Measurements from ENCODE around the gene DDHD1.

The DDHD1 gene

DNA sequence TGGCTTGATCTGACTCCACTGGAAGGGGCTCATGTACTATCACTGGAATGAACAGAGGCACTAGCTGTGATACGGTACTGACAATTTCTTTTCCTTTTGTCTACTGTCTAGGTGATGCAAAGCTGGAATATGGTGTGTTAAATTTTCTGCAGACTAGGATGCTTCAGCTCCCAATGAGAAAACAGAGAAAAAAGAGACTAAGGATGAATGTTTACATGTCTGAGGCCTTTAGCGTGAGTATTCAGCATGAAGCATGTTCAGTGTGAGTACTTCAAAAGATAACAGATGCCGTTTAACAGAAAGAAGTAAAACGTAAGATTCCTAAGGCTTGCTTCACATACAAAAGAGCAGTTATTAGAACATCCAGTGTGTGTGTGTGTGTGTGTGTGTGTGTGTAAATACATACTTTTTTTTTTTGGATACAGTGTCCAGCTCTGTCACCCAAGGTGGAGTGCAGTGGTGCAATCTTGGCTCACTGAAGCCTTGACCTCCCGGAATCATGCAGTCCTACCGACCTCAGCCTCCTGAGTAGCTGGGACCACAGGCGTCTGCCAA lies 110.0 kb downstream of the DDHD1 start:
- Histone ChIP-seq H3K27me3 (no peaks in the 10 kb centered on the region), H3K36me3 (peaks cover 15% of the 10 kb centered on the region), H3K9me3 (no peaks in the 10 kb centered on the region), H3K4me1 (no peaks in the 10 kb centered on the region), H3K4me3 (ENCODE audit: low read depth, low read length) (no peak overlapping the region)
- TF ChIP-seq, protein P1, sequence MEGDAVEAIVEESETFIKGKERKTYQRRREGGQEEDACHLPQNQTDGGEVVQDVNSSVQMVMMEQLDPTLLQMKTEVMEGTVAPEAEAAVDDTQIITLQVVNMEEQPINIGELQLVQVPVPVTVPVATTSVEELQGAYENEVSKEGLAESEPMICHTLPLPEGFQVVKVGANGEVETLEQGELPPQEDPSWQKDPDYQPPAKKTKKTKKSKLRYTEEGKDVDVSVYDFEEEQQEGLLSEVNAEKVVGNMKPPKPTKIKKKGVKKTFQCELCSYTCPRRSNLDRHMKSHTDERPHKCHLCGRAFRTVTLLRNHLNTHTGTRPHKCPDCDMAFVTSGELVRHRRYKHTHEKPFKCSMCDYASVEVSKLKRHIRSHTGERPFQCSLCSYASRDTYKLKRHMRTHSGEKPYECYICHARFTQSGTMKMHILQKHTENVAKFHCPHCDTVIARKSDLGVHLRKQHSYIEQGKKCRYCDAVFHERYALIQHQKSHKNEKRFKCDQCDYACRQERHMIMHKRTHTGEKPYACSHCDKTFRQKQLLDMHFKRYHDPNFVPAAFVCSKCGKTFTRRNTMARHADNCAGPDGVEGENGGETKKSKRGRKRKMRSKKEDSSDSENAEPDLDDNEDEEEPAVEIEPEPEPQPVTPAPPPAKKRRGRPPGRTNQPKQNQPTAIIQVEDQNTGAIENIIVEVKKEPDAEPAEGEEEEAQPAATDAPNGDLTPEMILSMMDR (IDR thresholded peaks at IDR 0.05; ENCODE audit: low read depth, low read length): no peak
- no peak for DNase-seq

- H3K4me1 ChIP-seq: no peaks in the 10 kb centered on the region
- TF ChIP-seq, protein P1 (IDR thresholded peaks at IDR 0.05; ENCODE audit: low read depth, low read length): no peak
- no peak overlapping the region for H3K4me3 ChIP-seq (ENCODE audit: low read depth, low read length)
- no peaks in the 10 kb centered on the region for H3K27me3 ChIP-seq
- no peaks in the 10 kb centered on the region for H3K9me3 ChIP-seq
- no peak for DNase-seq
- peaks cover 18% of the 10 kb centered on the region for H3K36me3 ChIP-seq
These were observed 110.6 kb downstream of the DDHD1 start for GRCh38 chr14:53042480-53042879.

- Histone ChIP-seq H3K27me3 (no peaks in the 10 kb centered on the region), H3K9me3 (no peaks in the 10 kb centered on the region), H3K4me1 (no peaks in the 10 kb centered on the region), H3K4me3 (ENCODE audit: low read depth, low read length) (no peak overlapping the region), H3K36me3 (peaks cover 26% of the 10 kb centered on the region)
- no peak for DNase-seq
- TF ChIP-seq, protein P1 (IDR thresholded peaks at IDR 0.05; ENCODE audit: low read depth, low read length): no peak
These were observed 112.1 kb downstream of the DDHD1 start for GRCh38 chr14:53041067-53041466.

- TF ChIP-seq, protein P1 (IDR thresholded peaks at IDR 0.05; ENCODE audit: low read depth, low read length): no peak
- Histone ChIP-seq H3K4me1 (no peaks in the 10 kb centered on the region), H3K9me3 (no peaks in the 10 kb centered on the region), H3K36me3 (peaks cover 27% of the 10 kb centered on the region), H3K4me3 (ENCODE audit: low read depth, low read length) (no peak overlapping the region), H3K27me3 (no peaks in the 10 kb centered on the region)
- no peak for DNase-seq
These were observed 114.5 kb downstream of the DDHD1 start for GRCh38 chr14:53038629-53039028.

DNA sequence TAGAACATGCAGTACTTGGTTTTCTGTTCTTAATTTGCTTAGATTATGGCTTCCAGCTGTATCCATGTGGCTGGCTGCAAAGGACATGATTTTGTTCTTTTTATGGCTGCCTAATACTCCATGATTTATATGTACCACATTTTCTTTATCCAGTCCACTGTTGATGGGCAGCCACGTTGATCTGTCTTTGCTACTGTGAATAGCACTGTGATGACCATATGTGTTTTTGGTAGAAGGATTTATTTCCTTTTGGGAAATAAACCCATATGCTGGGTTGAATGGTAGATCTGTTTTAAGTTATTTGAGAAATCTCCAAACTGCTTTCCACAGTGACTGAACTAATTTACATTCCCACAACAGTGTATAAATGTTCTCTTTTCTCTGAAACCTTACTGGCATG lies 116.1 kb downstream of the DDHD1 start:
- H3K27me3 ChIP-seq: no peaks in the 10 kb centered on the region
- no peak for DNase-seq
- no peaks in the 10 kb centered on the region for H3K9me3 ChIP-seq
- no peaks in the 10 kb centered on the region for H3K4me1 ChIP-seq
- TF ChIP-seq, protein P1 (IDR thresholded peaks at IDR 0.05; ENCODE audit: low read depth, low read length): no peak
- no peak overlapping the region for H3K4me3 ChIP-seq (ENCODE audit: low read depth, low read length)
- H3K36me3 ChIP-seq: peaks cover 27% of the 10 kb centered on the region

DNA sequence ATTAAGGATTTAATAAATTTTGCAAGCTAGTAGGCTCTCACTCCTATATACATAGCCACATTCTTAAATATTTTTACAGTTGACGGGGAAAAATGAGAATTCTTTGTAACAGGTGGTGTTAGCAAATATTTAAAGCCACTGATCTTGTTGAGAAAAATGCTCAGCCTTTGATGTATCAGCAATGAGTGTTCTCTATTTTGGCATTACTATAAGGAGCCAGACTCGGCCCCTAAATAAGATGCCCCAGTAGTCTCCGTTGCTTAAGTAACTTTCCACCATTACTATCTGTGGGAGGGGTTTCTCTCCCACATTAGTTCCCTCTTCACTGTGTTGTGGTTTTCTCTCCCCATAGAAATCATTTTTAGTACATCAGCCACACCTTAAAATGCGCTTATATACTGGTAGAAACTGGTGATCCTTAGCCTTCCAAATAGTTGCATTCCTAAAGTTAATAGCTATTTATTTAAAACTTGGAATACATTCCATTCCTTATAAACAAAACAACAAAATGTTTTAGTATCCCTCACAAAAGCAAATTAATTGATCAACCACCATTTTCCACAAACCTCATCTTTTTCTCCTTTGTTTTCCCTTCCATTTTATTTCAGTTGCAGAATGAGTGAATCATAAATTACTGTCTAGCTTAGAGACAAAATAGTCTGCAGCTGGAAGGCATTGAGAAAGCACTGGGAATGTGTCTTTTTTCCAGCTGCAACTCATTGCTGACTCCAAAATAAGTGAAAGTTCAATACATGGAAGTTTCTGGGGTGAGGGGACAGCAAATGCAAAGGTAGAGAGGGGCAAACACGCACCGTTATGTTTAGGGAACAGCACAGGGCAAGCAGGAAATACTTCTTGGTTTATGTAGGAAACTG lies 117.5 kb downstream of the DDHD1 start:
- Histone ChIP-seq H3K9me3 (no peaks in the 10 kb centered on the region), H3K27me3 (no peaks in the 10 kb centered on the region), H3K4me1 (no peaks in the 10 kb centered on the region), H3K36me3 (peaks cover 27% of the 10 kb centered on the region), H3K4me3 (ENCODE audit: low read depth, low read length) (no peak overlapping the region)
- no peak for DNase-seq
- TF ChIP-seq, protein P1 (IDR thresholded peaks at IDR 0.05; ENCODE audit: low read depth, low read length): no peak

Data from BE2C (cell line).